ENCODE results near the gene HDAC9.

DNA sequence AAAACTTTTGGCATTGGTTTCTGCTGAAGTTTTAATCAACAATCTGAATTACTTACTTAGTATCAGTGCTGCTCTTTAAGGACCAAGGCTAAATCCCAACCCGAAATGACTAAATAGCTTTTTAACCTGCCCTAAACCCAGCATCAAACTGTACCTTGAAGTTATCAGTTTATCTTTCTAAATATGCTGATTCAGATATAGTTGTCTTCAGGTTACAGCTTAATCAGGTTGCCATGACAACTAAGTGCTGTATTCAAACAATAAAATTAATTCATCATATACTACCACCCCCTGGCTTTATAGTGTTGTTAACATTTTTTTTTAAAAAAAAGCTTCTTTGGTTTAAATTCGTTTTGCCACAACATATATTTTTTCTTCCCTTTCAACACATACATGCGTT, 382.3 kb downstream of the HDAC9 start:
- TF ChIP-seq POLR2A (IDR thresholded peaks at IDR 0.05; ENCODE audit: low read length) (no peak), GATA1 (IDR thresholded peaks at IDR 0.05; ENCODE audit: low read depth, low read length) (no peak)

Data from erythroblast (primary cell).